Mesendoderm (in vitro differentiated cells): ENCODE results near the gene ICAM5.

Experiments used
- DNase-seq: peaks from one replicate; pipeline ENCODE4 v3.0.0; 2013
- H2AK5ac ChIP-seq: 2 replicates; pipeline ENCODE4 v1.6.1; 2013; ENCODE audit warnings: low read length, inconsistent platforms
- H2BK120ac ChIP-seq: 2 replicates; pipeline ENCODE4 v1.6.1; 2013; ENCODE audit warnings: low read depth, mild to moderate bottlenecking, low read length, moderate library complexity, mixed read lengths
- H2BK15ac ChIP-seq: replicated peaks from 2 replicates; pipeline ENCODE4 v1.6.1; 2013; ENCODE audit warnings: low read depth, mild to moderate bottlenecking, moderate library complexity
- H2BK5ac ChIP-seq: 2 replicates; pipeline ENCODE4 v1.6.1; 2013; ENCODE audit warnings: low read length, inconsistent platforms
- H3K18ac ChIP-seq: 2 replicates; pipeline ENCODE4 v1.6.1; 2013; ENCODE audit warnings: mild to moderate bottlenecking, low read length, mixed read lengths
- H3K23ac ChIP-seq: one replicate; pipeline ENCODE4 v1.6.1; 2013; ENCODE audit warnings: low read length
- H3K27ac ChIP-seq: 2 replicates; pipeline ENCODE4 v1.5.1; 2013; ENCODE audit warnings: low read depth, mild to moderate bottlenecking, inconsistent platforms, low read length, moderate library complexity
- H3K27me3 ChIP-seq: 2 replicates; pipeline ENCODE4 v1.6.1; 2013; ENCODE audit warnings: low read length, control low read depth, mild to moderate bottlenecking, inconsistent platforms; ENCODE audit not compliant: insufficient read depth, poor library complexity
- H3K36me3 ChIP-seq: 2 replicates; pipeline ENCODE4 v1.6.1; 2013; ENCODE audit warnings: low read length, inconsistent platforms; ENCODE audit not compliant: control insufficient read depth, insufficient read depth
- H3K4ac ChIP-seq: one replicate; pipeline ENCODE4 v1.6.1; 2013; ENCODE audit warnings: low read depth, mild to moderate bottlenecking, low read length, moderate library complexity
- H3K4me1 ChIP-seq: 2 replicates; pipeline ENCODE4 v1.6.1; 2013; ENCODE audit warnings: low read depth, low read length, inconsistent platforms; ENCODE audit not compliant: control insufficient read depth
- H3K4me2 ChIP-seq: 2 replicates; pipeline ENCODE4 v1.6.1; 2013; ENCODE audit warnings: low read length
- H3K4me3 ChIP-seq: 2 replicates; pipeline ENCODE4 v1.5.1; 2013; ENCODE audit warnings: mild to moderate bottlenecking, low read length
- H3K56ac ChIP-seq: one replicate; pipeline ENCODE4 v1.6.1; 2013; ENCODE audit warnings: low read length
- H3K79me1 ChIP-seq: 2 replicates; pipeline ENCODE4 v1.6.1; 2013; ENCODE audit warnings: low read length, inconsistent platforms
- H3K79me2 ChIP-seq: 2 replicates; pipeline ENCODE4 v1.6.1; 2013; ENCODE audit warnings: mild to moderate bottlenecking, low read length; ENCODE audit not compliant: control insufficient read depth, insufficient read depth
- H3K9ac ChIP-seq: 2 replicates; pipeline ENCODE4 v1.6.1; 2013; ENCODE audit warnings: low read length, inconsistent platforms
- H4K5ac ChIP-seq: one replicate; pipeline ENCODE4 v1.6.1; 2013; ENCODE audit warnings: low read length
- H4K8ac ChIP-seq: one replicate; pipeline ENCODE4 v1.6.1; 2013; ENCODE audit warnings: low read depth, mild to moderate bottlenecking, control low read depth, low read length, moderate library complexity
- WGBS: extraction: QIAGEN DNeasy Blood & Tissue Kit; methylation state at CpG from one replicate; pipeline ENCODE4 v1.1.7; 2013; ENCODE audit warnings: low lambda C conversion rate, missing lambda C conversion rate; ENCODE audit not compliant: insufficient coverage; ENCODE audit errors: extremely low coverage; 5-methylcytosine and 5-hydroxymethylcytosine counted together

ICAM5 gene

GRCh38 chr19:10286803-10287737, 2.7 kb upstream of the ICAM5 start, which contains the start of gene ICAM4:
ICAM4 (plus strand) TSS chr19:10286955; CDS start chr19:10287013, 58 bp downstream.
- Histone ChIP-seq H3K9ac (peak within 1 kb of the TSS; percentile 55), H3K4me2 (peak within 1 kb of the TSS; percentile 75), H3K27ac (no peak within 1 kb of the TSS), H2AK5ac (no peak within 1 kb of the TSS), H3K4ac (no peak within 1 kb of the TSS), H3K36me3 (no peaks in the 10 kb centered on the region), H3K4me3 (no peak within 1 kb of the TSS), H3K23ac (no peak within 1 kb of the TSS), H3K27me3 (peaks cover 31% of the 10 kb centered on the region), H2BK15ac (no peak within 1 kb of the TSS), H2BK5ac (no peak within 1 kb of the TSS), H3K79me1 (no peaks in the 10 kb centered on the region), H3K56ac (peak within 1 kb of the TSS; percentile 83), H3K4me1 (peaks cover 5% of the 10 kb centered on the region), H4K8ac (no peak within 1 kb of the TSS), H3K79me2 (no peaks in the 10 kb centered on the region), H4K5ac (no peak within 1 kb of the TSS), H3K18ac (no peak within 1 kb of the TSS), H2BK120ac (no peak within 1 kb of the TSS)
- peak; percentile 68 for DNase-seq
- no CpG with 5 or more reads among the region's 59 CpGs for WGBS

- no peak overlapping the region for H2AK5ac ChIP-seq
- H3K79me2 ChIP-seq: no peaks in the 10 kb centered on the region
- peak overlapping the region; percentile 80 for H3K4me2 ChIP-seq
- no peak overlapping the region for H2BK5ac ChIP-seq
- no CpG with 5 or more reads among the region's 23 CpGs for WGBS
- peaks cover 5% of the 10 kb centered on the region for H3K4me1 ChIP-seq
- peak overlapping the region; percentile 81 for H3K56ac ChIP-seq
- no peak overlapping the region for H4K5ac ChIP-seq
- H2BK120ac ChIP-seq: no peak overlapping the region
- no peak overlapping the region for H3K27ac ChIP-seq
- no peaks in the 10 kb centered on the region for H3K36me3 ChIP-seq
- no peaks in the 10 kb centered on the region for H3K79me1 ChIP-seq
- H3K18ac ChIP-seq: no peak overlapping the region
- no peak overlapping the region for H3K23ac ChIP-seq
- no peak overlapping the region for H2BK15ac ChIP-seq
- DNase-seq: peak; percentile 67
- H3K27me3 ChIP-seq: peaks cover 38% of the 10 kb centered on the region
- no peak overlapping the region for H4K8ac ChIP-seq
- H3K4ac ChIP-seq: no peak overlapping the region
- H3K4me3 ChIP-seq: no peak overlapping the region
- H3K9ac ChIP-seq: peak overlapping the region; percentile 42
Measured at GRCh38 chr19:10288662-10289166, 1.0 kb upstream of the ICAM5 start.

GRCh38 chr19:10289167-10289835, 451 bp upstream of the ICAM5 start:
- DNase-seq: peak; percentile 58
- H2BK120ac ChIP-seq: no peak overlapping the region
- no peak overlapping the region for H2BK5ac ChIP-seq
- no peaks in the 10 kb centered on the region for H3K79me2 ChIP-seq
- no peak overlapping the region for H3K9ac ChIP-seq
- no peak overlapping the region for H2AK5ac ChIP-seq
- no peak overlapping the region for H3K18ac ChIP-seq
- peak overlapping the region; percentile 80 for H3K4me2 ChIP-seq
- H3K4me1 ChIP-seq: peaks cover 5% of the 10 kb centered on the region
- H3K23ac ChIP-seq: no peak overlapping the region
- no CpG with 5 or more reads among the region's 50 CpGs for WGBS
- no peak overlapping the region for H4K8ac ChIP-seq
- H4K5ac ChIP-seq: no peak overlapping the region
- H3K36me3 ChIP-seq: no peaks in the 10 kb centered on the region
- peak overlapping the region; percentile 7 for H3K4me3 ChIP-seq
- H2BK15ac ChIP-seq: no peak overlapping the region
- peaks cover 43% of the 10 kb centered on the region for H3K27me3 ChIP-seq
- no peak overlapping the region for H3K4ac ChIP-seq
- H3K56ac ChIP-seq: peak overlapping the region; percentile 81
- no peaks in the 10 kb centered on the region for H3K79me1 ChIP-seq
- no peak overlapping the region for H3K27ac ChIP-seq

- WGBS: no CpG with 5 or more reads among the region's 30 CpGs
- H3K27me3 ChIP-seq: peaks cover 43% of the 10 kb centered on the region
- no peak overlapping the region for H2AK5ac ChIP-seq
- peak overlapping the region; percentile 36 for H3K9ac ChIP-seq
- H3K4me1 ChIP-seq: peaks cover 5% of the 10 kb centered on the region
- no peak overlapping the region for H4K5ac ChIP-seq
- H2BK5ac ChIP-seq: no peak overlapping the region
- H3K4me3 ChIP-seq: no peak overlapping the region
- H3K79me2 ChIP-seq: no peaks in the 10 kb centered on the region
- H3K36me3 ChIP-seq: no peaks in the 10 kb centered on the region
- DNase-seq: peak; percentile 21
- H3K4me2 ChIP-seq: peak overlapping the region; percentile 59
- H3K27ac ChIP-seq: no peak overlapping the region
- no peaks in the 10 kb centered on the region for H3K79me1 ChIP-seq
- peak overlapping the region; percentile 5 for H3K56ac ChIP-seq
- peak overlapping the region; percentile 66 for H3K23ac ChIP-seq
- H2BK120ac ChIP-seq: no peak overlapping the region
- no peak overlapping the region for H3K18ac ChIP-seq
- H4K8ac ChIP-seq: no peak overlapping the region
- H2BK15ac ChIP-seq: no peak overlapping the region
- H3K4ac ChIP-seq: no peak overlapping the region
Measured at GRCh38 chr19:10290357-10290875, 664 bp downstream of the ICAM5 start.

- Histone ChIP-seq H3K4me1 (peaks cover 5% of the 10 kb centered on the region), H2BK5ac (no peak overlapping the region), H3K79me1 (no peaks in the 10 kb centered on the region), H3K79me2 (no peaks in the 10 kb centered on the region), H3K4me3 (no peak overlapping the region), H3K56ac (peak overlapping the region; percentile 64), H3K9ac (peak overlapping the region; percentile 32), H4K5ac (no peak overlapping the region), H3K18ac (no peak overlapping the region), H3K36me3 (no peaks in the 10 kb centered on the region), H3K27me3 (peaks cover 48% of the 10 kb centered on the region), H2BK15ac (no peak overlapping the region), H3K4me2 (peak overlapping the region; percentile 59), H4K8ac (no peak overlapping the region), H3K4ac (no peak overlapping the region), H2AK5ac (no peak overlapping the region), H2BK120ac (no peak overlapping the region), H3K23ac (peak overlapping the region; percentile 66), H3K27ac (no peak overlapping the region)
- peak; percentile 60 for DNase-seq
- no CpG with 5 or more reads among the region's 57 CpGs for WGBS
Measured at GRCh38 chr19:10290876-10291553, 1.3 kb downstream of the ICAM5 start.
